Lung (tissue), 12 donors: ENCODE measurements around the gene ADGRG6. TPM values are rescaled to one million over a fixed set of nuclear protein-coding genes. Genes with fewer than 3 reads are reported as not detected.

Experiments used
- ATAC-seq: fragments of 200-7000 bp; cut with Tn5 transposase; one replicate; pipeline ENCODE4 v1.9.1; 2020; ENCODE audit warnings: moderate number of reproducible peaks; ENCODE audit not compliant: insufficient read depth, low FRiP score
- DNase-seq, 3 donors: peaks; one replicate each; pipeline ENCODE4 v3.0.0-alpha.2; 2013 to 2017
- H3K27ac ChIP-seq, 2 donors: one replicate each; pipeline ENCODE4 v1.5.1; 2013; ENCODE audit warnings: mild to moderate bottlenecking in 2 of 2, moderate library complexity in 2 of 2, control low read depth in 1 of 2, inconsistent platforms in 1 of 2, low read depth in 1 of 2, low read length in 1 of 2
- H3K27me3 ChIP-seq, 3 donors: one replicate each; pipeline ENCODE4 v1.5.1; 2013; ENCODE audit warnings: low read length in 2 of 3; ENCODE audit not compliant: control insufficient read depth in 3 of 3, insufficient read depth in 3 of 3
- H3K36me3 ChIP-seq, 4 donors: one replicate each; pipeline ENCODE4 v1.5.1; 2013; ENCODE audit warnings: low read length in 4 of 4, mild to moderate bottlenecking in 1 of 4, moderate library complexity in 1 of 4; ENCODE audit not compliant: control insufficient read depth in 4 of 4, insufficient read depth in 4 of 4
- H3K4me1 ChIP-seq, 5 donors: one replicate each; pipeline ENCODE4 v1.5.1; 2013; ENCODE audit warnings: low read length in 5 of 5, mild to moderate bottlenecking in 2 of 5, moderate library complexity in 1 of 5; ENCODE audit not compliant: control insufficient read depth in 5 of 5, insufficient read depth in 5 of 5
- H3K4me3 ChIP-seq: one replicate; pipeline ENCODE4 v1.5.1; 2013; ENCODE audit warnings: mild to moderate bottlenecking, control low read depth, moderate library complexity
- H3K9ac ChIP-seq, 2 donors: one replicate each; pipeline ENCODE4 v1.5.1; 2013; ENCODE audit warnings: low read length in 2 of 2, control low read depth in 1 of 2; ENCODE audit not compliant: insufficient read depth in 1 of 2
- H3K9me3 ChIP-seq, 4 donors: one replicate each; pipeline ENCODE4 v1.5.1; 2013; ENCODE audit warnings: low read length in 3 of 4, mild to moderate bottlenecking in 1 of 4, moderate library complexity in 1 of 4; ENCODE audit not compliant: control insufficient read depth in 4 of 4, insufficient read depth in 3 of 4
- WGBS, 2 donors: extraction: QIAGEN DNeasy Blood & Tissue Kit; methylation state at CpG; one replicate each; pipeline ENCODE4 v1.1.7; 2013; 5-methylcytosine and 5-hydroxymethylcytosine counted together
- polyA plus RNA-seq, 2 donors: library from polyadenylated mRNA; stranded (reverse); fragments of 200-250 nt; gene quantifications; one replicate each; pipeline ENCODE4 v1.2.1, GENCODE V29; 2013
- total RNA-seq, 2 donors: library from RNA; depleted of rRNA in 1 of 2; stranded (reverse); fragments of >200 nt in 1 of 2; gene quantifications; one replicate each; pipeline ENCODE4 v1.2.1, GENCODE V29; 2014 to 2021
- TF ChIP-seq, protein P1 (sequence below): IDR thresholded peaks from 2 replicates; pipeline ENCODE4 v1.5.1; 2012; ENCODE audit warnings: mild to moderate bottlenecking; ENCODE audit errors: control extremely low read depth, extremely low read depth
- donor health status: control.
- donor health status: control.
- donor health status: Bipolar disorder and iron deficiency.
- donor health status: healthy.
- donor health status: DM: yes; HTN: yes; CAD: no.

The ADGRG6 gene
- total and polyA plus RNA-seq, 4 donors = 6.4 to 177 (median 12.9) TPM

DNA sequence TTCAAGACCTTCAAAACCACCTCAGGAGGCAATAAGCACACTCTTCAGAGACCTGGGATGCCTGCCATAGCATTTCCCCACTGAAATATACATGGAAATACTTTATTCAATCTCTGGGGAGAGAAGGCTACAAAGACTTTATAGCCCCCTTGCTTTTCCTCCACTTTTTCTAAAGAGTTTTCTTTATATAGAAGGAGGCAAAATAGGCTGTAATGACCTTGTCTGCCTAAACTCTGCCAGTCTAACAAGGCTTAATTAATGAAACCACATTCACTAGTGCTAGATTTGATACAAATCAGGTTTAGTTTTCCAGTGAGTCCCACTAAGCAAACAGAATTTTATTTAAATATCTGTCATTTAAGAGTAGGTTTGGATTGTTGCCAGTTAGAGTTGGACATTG lies 114.9 kb downstream of the ADGRG6 start:
- TF ChIP-seq, protein P1, sequence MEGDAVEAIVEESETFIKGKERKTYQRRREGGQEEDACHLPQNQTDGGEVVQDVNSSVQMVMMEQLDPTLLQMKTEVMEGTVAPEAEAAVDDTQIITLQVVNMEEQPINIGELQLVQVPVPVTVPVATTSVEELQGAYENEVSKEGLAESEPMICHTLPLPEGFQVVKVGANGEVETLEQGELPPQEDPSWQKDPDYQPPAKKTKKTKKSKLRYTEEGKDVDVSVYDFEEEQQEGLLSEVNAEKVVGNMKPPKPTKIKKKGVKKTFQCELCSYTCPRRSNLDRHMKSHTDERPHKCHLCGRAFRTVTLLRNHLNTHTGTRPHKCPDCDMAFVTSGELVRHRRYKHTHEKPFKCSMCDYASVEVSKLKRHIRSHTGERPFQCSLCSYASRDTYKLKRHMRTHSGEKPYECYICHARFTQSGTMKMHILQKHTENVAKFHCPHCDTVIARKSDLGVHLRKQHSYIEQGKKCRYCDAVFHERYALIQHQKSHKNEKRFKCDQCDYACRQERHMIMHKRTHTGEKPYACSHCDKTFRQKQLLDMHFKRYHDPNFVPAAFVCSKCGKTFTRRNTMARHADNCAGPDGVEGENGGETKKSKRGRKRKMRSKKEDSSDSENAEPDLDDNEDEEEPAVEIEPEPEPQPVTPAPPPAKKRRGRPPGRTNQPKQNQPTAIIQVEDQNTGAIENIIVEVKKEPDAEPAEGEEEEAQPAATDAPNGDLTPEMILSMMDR = no peak
- H3K27ac ChIP-seq = no peak overlapping the region

DNA sequence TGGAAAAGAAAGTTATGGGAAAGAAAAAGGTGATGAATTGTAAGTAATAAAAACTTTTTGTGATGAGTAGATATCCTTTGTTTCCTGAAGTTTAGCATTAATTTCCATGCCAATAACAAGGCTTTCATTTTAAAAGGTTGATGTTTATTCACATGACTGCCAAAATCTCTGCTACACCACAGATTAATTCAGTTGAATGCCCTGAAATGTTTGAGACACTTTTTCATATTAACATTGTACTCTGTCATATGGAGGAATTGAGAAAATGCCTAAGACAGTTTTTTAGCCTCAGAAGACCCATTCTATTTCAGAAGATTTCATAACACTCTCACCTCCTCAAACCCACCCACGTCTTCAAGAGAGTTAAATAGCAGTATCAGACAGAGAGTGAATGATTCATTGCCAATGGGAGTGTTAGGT lies 115.5 kb downstream of the ADGRG6 start:
- DNase-seq (no peak), ATAC-seq (no peak)
- WGBS, 2 donors = 75 to 83% methylated on average over 1 of the region's 1 CpG
- H3K9ac ChIP-seq = no peak overlapping the region
- no peaks in the 10 kb centered on the region for H3K27me3 ChIP-seq
- H3K4me3 ChIP-seq = no peak overlapping the region
- TF ChIP-seq, protein P1 = no peak
- no peak overlapping the region for H3K27ac ChIP-seq
- H3K36me3 ChIP-seq = peaks cover 0 to 29% (median 15%) of the 10 kb centered on the region in 4 donors
- H3K4me1 ChIP-seq = peaks cover 0 to 9% (median 3%) of the 10 kb centered on the region in 5 donors
- H3K9me3 ChIP-seq = no peaks in the 10 kb centered on the region

More for the DNA sequence above, 114.9 kb downstream of the ADGRG6 start:
- Histone ChIP-seq H3K4me3 (no peak overlapping the region), H3K9ac (no peak overlapping the region), H3K9me3 (no peaks in the 10 kb centered on the region), H3K4me1 (peaks cover 0 to 9% (median 3%) of the 10 kb centered on the region in 5 donors), H3K36me3 (peaks cover 0 to 36% (median 15%) of the 10 kb centered on the region in 4 donors), H3K27me3 (no peaks in the 10 kb centered on the region)
- ATAC-seq = no peak
- DNase-seq = no peak

DNA sequence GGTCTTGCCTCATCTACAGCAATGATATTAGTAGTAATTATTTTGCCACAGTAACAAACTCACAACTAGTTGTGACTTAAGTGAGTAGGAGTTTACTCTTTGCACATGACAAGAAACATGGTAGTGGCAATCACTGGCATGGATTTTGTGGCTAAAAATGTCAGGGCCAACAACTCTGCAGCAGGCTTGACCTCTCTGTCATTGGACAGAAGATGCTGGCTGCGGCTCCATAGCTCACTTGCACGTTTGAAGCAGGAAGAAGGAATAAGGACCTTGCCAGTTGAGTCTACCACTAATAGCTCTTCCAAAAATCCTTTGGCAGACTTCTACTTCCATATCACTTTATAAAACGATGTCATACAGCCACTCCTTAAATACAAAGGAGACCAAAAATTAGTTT lies 117.3 kb downstream of the ADGRG6 start:
- no peak overlapping the region for H3K27ac ChIP-seq

DNA sequence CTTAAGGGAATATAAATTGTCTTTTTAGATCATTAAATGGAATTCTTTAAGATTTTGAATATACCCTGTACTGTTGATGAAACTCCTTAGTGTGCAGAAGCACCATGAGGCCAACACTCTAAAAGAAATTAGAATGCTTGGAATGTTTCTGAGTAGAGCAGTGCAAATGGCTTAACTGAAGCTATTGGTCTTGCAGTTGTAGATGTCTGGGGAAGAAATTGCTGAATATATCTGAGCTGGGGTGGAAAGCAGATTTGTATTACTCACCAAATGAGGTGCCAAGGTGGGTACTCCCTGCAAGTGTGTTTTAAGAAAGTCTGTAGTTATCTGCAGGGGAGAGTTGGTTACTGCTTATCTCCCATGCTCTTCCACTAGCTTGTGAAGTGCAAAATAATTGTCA lies 119.0 kb downstream of the ADGRG6 start:
- Histone ChIP-seq H3K27ac (no peak overlapping the region), H3K27me3 (no peaks in the 10 kb centered on the region), H3K4me3 (no peak overlapping the region), H3K4me1 (peaks cover 0 to 7% (median 3%) of the 10 kb centered on the region in 5 donors), H3K9ac (no peak overlapping the region), H3K9me3 (no peaks in the 10 kb centered on the region), H3K36me3 (peaks cover 0 to 22% (median 10%) of the 10 kb centered on the region in 4 donors)
- TF ChIP-seq, protein P1 = no peak
- DNase-seq (no peak), ATAC-seq (no peak)

More for the DNA sequence above, 117.3 kb downstream of the ADGRG6 start:
- DNase-seq (no peak), ATAC-seq (no peak)
- Histone ChIP-seq H3K36me3 (peaks cover 0 to 29% (median 14%) of the 10 kb centered on the region in 4 donors), H3K9me3 (no peaks in the 10 kb centered on the region), H3K9ac (no peak overlapping the region), H3K27me3 (no peaks in the 10 kb centered on the region), H3K4me1 (peaks cover 0 to 9% (median 3%) of the 10 kb centered on the region in 5 donors), H3K4me3 (no peak overlapping the region)
- WGBS, 2 donors = 73 to 77% methylated on average over 3 of the region's 3 CpGs
- TF ChIP-seq, protein P1 = no peak
